Activated CD4-positive, alpha-beta T cell treated with anti-CD3 and anti-CD28 coated beads, Interleukin-2, amount 50 U/mL, for 4 hours (primary cell): ENCODE measurements around the gene COPG1.
"Not testable (repeated sequence)": the region's sequence is repeated elsewhere in the genome, so short reads cannot be mapped to it uniquely, and the experiment has no call there.

ENCODE experiments used
- DNase-seq, 2 experiments: peaks; one replicate each; pipeline ENCODE4 v3.0.0-alpha.2; 2020

COPG1 gene

DNA sequence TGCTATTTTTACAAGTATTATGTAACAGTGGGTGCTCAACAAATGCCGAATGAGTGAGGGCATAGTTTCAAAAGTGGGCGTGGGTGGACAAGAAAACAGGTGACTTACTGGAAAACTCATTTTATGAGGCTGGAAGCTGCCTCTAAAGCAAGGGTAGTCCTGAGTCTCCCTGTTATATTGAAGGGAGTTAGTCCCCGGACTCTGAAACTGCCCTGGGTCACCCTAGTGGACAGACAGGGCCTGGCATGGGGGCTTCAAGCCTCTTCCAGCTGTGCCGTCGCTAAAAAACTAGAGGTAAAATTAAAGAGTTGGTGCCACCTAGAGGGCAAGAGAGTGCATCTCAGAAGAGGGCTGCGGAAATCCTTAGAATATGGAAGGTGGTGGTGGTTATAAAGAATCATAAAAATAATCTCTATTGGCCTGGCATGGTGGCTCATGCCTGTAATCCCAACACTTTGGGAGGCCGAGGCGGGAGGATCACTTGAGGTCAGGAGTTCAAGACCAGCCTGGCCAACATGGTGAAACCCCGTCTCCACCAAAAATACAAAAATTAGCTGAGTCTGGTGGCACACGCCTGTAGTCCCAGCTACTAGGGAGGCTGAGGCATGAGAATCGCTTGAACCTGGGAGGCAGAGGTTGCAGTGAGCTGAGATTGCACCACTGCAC, 3.6 kb upstream of the COPG1 start:
- DNase-seq = peak; percentile 58

DNA sequence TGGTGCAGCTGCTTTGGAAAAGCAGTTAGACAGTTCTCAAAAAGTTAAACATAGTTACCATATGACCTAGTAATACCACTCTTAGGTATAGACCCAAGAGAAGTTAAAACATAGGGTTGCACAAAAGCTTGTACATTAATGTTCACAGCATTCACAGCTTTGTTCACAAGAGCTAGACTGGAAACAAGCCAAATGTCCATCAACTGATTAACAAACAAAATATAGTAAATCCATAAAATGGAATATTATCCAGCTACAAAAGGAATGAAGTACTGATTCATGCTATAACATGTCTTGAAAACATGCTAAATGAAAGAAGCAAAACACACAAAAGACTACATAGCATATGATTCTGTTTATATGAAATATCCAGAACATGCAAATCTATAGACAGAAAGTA, 2.8 kb upstream of the COPG1 start:
- DNase-seq = no peak

DNA sequence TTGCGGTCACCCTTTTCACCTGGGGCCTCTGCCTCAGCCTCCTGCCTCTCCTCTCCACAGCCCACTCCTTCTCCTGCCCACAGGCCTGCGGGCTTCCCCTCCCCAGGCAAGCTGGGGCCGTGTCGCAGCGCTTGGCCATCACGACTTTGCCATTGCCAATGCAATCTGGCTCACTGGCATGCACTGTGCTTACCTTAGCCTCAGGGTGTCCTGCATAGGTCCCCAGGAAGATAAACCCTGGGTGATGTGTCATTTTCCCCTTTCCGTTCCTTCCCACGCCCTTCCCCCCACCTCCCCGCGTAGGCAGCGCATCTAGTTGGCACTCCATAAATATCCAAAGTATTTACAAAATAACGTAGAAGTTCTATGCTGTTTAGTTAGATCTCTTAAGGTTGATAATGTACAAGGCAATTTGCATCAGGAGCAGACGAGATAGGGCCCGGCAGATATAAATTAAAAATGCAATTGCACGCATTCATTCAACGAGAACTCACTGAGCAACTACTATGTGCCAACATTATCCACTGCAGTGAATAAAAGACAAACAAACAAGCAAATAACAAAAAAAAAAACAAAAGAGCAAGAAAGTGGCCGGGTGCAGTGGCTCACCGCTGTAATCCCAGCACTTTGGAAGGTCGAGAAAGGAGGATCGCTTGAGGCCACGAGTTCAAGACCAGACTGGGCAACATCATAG, 973 bp upstream of the COPG1 start:
- no peak for DNase-seq

DNA sequence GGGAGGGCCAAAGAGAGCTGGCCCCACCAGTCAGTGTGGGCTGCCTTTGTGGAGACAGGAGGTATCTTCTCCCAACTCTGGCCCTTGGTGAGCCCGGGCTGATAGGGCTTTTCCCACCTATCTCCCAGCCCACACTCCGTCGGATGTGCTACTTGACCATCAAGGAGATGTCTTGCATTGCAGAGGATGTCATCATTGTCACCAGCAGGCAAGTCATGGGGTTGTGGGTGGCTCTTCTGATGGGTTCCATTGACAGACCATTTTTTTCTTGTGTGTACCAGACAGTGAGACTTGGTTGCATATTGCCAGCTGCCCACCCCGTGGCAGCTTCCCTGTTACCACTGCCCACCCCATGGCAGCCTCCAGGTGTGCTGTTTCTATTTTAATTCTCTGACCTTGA, 3.3 kb downstream of the COPG1 start:
- no peak for DNase-seq

DNA sequence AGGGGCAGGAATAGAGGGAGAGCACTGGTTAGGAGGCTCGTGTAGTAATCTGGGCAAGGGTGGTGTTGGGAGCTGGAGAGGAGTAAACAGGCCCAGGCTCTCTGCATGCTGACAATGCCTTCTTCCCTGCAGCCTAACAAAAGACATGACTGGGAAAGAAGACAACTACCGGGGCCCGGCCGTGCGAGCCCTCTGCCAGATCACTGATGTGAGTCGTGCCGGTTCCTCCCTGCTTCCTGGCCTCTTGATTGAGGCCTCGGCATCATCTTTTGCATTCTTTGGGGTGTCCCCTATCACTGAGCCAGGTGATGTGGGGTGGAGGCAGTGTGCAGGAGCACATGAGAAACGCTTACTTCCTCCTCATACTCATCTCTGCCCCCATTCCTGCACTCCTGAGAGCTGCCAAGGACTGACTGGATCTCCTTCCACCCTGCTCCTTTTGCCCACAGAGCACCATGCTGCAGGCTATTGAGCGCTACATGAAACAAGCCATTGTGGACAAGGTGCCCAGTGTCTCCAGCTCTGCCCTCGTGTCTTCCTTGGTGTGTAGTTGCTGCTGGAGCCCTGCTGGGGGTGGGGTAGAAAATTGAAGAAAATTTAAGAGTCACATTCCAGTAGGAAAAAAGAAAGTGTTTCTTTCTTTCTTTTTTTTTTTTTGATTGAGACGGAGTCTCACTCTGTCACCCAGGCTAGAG, 5.3 kb downstream of the COPG1 start:
- DNase-seq = no peak

DNA sequence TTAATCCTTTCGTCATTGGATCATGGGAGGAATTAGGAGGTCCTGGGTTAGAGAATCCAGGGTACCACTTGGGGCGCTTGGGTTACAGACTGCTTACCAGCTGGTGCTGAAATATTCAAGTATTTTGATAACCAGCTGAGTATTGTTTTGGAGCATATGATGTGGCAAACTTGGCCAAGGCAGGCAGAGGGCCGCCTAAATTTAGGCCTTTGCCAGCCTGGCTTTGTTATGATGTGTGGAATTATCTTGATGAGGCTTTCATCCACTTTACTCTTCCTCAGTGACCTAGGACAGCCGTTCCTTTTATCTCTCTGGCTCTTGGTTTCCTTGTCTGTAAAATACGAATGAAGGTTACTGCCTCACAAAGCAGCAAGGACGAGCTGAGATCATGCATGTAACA, 6.9 kb downstream of the COPG1 start:
- DNase-seq = no peak

DNA sequence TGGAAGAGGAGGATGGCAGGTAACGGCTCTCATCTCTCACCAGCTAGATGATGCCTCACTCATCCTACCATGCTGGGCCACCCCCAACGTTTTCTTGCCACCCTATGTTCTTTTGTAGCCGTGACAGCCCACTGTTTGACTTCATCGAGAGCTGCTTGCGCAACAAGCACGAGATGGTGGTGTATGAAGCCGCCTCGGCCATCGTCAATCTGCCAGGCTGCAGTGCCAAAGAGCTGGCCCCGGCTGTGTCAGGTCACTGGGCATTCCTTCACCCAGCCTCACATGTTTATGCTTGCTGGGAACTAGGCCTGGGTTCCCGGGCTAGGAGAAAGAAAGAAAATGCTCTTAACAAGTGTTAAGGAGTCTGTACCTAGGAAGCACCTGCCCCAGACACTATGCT, 8.2 kb downstream of the COPG1 start:
- no peak for DNase-seq

DNA sequence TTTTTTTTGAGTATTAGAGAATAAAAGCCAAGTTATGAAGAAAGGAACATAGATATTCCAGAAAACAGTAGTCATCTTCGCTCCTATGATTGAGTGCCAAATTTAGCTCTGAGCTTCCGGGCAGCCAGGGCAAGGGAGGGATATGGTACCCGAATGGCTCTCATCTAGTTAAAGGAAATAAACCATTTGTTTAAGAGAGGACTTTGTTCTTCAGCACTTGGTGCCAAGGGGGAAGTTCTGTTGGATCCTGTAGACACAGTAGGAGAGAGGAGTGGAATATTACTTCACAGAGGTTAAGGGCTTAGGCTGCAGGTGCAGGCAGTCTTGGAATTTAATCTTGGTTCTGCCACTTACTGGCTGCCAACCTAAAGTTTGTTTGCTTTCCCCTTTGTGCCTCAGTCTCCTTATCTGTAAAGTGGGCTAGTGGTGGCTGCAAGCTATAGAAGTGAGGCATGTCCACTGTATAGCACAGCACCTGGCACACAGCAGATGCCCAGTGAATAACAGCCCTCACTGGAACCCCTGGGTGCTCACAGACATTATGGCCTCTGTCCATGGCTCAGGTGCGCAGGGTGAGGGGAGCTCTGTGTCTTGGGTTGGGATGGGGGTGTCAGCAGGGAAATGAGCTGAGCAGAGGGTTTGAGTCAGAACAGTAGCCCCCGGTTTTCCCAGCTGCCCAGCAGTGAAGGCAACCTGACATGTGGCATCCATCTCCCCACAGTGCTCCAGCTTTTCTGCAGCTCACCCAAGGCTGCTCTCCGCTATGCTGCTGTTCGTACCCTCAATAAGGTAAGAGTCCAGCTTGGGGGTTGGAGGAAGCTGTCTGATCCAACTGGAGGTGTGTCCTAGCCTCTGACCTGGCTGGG, 10.4 kb downstream of the COPG1 start:
- DNase-seq = no peak

DNA sequence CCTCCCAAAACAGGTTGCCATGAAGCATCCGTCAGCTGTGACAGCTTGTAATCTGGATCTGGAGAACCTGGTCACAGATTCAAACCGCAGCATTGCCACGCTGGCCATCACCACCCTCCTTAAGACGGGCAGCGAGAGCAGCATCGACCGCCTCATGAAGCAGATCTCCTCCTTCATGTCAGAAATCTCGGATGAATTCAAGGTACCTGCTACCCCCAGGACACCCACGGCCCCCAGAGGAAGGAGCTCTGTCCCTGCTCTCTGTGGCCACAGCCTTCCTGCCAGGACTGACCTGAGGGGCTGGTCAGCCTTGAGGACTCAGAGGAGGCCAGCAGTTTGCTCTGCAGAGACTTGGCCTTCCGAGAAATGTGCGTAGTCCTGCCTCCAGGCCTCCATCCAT, 11.2 kb downstream of the COPG1 start:
- no peak for DNase-seq

DNA sequence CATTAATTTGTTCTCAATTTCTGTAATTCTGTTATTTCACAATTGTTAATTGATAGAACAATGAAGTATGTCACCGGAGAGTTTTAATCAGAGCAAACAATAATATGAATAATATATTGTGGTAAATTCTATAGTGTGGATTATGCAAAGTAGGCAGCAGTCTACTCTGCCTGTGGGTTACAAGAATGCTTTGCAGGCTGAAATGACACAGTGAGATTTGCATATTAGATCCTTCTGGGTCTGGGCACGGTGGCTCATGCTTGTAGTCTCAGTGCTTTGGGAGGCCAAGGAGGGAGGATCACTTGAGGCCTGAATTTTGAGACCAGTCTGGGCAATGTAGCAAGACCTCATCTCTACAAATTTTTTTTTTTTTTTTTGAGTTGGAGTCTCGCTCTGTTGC, 12.5 kb downstream of the COPG1 start:
- DNase-seq = no peak

DNA sequence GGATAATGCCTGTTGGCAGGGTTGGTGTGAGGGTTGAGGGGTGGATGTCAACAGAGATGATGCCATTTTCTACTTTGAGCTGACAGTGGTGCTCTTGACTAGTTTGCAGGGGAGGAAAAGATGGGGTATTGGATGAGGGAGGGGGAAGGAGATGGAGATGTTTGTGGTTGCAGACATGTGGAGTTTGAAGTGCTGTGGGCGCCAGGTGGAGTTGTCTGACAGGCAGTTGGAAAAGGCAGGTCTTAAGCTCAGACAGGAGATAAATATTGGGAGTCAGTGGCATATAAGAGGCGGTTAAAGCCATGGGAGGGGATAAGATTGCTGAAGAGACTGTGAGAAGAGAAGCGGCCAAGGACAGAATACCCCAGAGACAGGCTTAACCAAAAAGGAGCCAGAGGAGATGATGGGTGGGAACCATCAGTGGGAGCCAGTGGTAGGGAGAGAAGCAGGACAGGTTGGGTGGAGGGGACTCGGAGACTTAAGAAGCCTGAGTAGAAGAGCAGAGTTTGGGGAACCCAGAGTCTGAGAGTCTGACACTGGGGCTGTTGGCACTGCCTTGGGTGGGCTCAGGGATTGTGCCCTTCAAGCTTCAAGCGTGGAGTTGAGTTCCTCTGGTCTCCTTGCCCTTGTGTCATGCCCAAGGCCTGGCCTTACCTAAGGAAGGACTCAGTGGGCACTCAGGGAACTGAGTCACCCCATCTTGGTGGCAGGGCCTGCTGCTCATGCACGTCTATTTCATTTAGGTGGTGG, 13.9 kb downstream of the COPG1 start:
- no peak for DNase-seq

DNA sequence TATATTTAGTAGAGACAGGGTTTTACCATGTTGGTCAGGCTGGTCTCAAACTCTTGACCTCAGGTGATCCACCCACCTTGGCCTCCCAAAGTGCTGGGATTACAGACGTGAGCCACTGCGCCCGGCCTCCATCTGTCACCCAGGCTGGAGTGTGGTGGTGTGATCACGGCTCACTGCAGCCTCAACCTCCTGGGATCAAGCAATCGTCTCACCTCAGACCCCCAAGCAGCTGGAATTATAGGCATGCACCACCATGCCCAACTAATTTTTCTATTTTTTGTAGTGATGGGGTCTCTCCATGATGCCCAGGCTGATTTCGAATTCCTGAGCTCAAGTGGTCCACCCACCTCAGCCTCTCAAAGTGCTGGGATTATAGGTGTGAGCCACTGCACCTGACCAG, 15.6 kb downstream of the COPG1 start:
- not testable (repeated sequence) for DNase-seq

DNA sequence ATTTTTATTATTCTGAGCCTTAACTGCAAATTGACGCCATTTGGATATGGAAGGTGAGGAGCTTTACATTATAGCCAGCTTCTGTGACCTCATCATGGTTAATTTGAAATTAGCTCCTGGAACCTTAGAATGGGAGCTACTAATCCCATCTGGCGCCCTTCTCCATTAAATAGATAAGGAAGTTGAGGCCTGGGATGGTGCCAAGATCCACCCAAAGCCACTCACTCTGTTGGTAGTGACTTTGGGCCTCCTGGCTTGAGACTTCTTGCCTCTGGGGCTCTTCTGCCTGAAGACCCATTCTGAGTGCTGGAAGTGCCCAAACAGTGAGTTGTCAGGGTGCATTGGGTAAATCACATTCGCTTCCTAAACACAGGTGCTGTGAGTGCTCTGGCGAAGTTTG, 17.2 kb downstream of the COPG1 start:
- DNase-seq = no peak

DNA sequence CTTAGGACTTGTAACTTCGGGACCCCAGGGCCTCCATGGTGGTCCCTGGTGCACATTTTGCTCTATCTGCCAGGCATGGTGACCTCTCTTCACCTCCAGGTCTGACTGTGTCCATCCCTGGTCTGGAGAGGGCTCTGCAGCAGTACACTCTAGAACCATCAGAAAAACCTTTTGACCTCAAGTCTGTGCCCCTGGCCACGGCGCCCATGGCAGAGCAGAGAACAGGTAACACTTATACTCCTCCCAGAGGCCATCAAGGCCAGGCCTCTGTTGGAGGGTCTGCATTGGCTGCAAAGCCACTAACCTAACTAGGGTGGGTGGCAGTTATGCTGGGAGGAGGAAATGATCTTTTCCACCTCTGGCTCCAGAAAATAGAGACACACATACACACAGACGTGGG, 19.0 kb downstream of the COPG1 start:
- DNase-seq = no peak

DNA sequence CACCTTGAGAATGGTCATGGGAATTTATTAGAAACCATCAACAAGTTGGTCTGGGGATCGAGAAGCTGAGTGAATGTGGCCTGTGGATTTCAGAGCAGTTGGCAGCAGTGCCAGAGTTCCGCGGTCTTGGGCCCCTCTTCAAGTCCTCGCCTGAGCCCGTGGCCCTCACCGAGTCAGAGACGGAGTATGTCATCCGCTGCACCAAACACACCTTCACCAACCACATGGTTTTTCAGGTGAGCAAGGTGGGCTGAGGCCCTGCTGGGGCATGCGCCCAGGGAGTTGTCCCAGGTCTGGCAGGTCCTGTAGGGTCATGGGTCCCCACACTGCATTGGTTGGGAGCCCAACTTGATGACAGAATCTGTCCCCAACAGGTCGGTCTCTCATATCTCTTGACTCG, 22.3 kb downstream of the COPG1 start:
- no peak for DNase-seq

DNA sequence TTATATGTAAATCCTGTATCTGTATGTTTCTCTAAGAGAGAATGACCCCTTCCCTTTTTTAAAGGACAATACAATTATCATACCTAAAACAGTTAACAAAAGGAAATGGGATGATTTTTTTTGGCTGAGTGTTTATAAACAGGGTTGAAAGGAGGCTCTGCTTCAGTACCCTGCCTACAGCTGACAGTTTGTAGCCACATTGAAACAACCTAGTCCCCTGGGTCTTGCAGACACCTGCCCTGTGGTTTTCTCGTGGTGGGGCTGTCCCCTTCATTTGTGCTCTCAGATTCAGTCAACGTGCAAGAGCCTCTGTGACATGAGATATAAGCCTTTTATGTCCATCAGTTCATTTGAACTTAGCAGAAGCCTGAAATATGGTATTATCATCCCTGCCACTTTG, 27.0 kb downstream of the COPG1 start:
- no peak for DNase-seq

DNA sequence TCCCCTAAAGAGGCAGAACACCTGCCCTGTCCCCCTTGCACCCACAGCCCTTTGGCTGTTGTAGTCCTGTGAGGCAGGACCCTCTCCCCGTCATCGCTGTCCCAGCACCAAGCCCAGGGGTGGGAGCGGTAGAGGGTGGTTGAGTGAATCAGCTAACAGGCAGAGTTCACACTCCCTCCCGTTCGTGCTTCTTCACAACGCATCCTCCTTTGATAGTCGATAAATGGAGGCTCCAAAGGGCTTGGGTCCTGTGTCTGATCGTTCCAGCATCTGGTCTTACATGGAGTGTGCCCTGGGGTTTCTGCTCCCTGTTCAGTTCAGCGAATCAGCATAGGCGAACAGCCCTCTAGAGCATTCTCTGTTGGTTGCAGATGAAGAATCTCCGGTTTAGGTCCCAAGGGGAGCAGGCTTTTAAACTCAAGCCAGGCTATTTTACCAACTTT, 28.4 kb downstream of the COPG1 start:
- no peak for DNase-seq

DNA sequence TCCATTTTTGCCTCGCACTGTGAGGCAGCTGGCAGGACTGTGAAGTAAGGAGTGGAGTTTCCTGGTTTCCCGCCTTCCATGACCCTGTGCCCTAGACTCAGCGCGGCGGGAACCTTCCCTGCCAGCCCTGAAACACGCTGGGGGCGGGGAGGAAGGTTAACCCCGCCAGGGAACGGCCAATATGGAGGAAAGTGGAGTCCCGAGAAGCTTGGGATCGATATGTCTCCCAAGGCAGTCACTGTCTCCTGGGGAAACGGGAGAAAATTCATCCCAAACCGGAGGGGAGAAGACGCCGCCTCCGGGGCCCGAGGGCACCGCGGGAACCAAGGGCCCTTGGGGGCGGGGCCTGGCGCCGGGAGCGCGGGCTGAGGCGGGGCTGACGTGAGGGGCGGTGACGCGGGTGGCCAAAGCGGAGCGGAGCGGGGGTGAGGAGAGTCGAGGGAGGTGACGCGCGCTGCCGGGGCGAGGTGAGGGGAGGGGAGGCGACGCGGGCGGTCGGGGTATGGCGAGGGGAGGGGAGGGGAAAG, 29.1 kb downstream of the COPG1 start, which contains the start of gene HMCES:
HMCES (plus strand) TSS at position 432 of the 527 bp plus-strand sequence. CDS start 863 bp downstream, outside the sequence.
- peak; percentile 93 to 94 for DNase-seq

DNA sequence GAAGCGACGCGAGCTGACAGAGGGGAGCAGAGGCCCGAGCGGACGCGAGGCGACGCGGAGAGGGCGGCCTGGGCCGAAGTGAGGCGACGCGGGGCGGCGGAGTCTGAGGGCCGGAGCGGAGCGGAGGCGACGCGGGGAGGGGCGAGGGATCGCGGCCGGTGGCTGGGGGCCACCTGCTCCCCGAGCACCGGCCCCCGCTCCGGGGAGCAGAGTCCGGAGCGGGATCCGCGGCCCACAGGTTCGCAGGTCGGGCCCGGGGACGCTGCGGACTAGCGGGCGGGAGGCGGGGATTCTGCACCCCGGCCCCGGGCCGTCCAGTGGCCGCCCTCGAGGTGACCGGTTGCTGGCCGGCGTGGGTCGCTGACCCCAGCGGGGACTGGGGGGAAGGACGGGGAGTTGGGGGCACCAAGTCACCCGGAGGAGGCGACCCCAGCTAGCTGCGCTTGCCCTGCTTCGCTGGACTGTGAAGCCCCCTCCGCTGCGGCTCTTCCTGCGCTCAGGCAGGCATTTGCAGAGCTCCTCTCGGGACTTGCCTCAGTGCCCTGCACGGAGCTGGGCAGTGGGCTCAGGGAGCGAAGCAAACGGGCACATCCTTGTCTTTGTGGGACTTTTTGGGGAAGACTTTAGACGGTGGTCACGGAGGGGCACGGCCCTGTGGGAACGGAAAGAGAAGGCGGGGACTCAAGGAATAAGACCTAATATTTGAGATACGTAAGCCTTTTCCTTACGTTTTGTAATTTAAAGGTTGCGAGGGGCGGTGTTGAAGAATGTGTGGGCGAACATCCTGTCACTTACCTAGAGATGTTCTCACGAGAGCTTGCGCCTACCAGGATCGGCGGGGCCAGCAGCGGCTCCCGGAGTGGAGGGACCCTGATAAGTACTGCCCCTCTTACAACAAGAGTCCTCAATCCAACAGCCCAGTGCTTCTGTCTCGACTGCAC, 29.8 kb downstream of the COPG1 start:
- peak; percentile 38 to 49 for DNase-seq

DNA sequence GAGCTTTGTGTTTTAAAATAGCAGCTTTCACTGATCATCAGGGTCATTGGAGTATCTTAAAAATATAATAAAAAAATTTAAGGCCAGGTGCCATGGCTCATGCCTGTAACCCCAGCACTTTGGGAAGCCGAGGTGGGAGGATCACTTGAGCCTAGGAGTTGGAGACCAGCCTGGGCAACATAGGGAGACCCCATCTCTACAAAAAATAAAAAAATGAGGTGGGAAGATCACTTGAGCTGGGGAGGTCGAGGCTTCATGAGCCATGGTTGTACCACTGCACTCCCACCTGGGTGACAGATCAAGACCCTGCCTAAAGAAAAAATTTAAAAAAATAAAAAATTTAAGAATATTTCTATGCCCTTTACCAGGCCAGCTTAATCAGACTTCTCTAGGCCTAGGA, 30.8 kb downstream of the COPG1 start:
- DNase-seq = no peak

DNA sequence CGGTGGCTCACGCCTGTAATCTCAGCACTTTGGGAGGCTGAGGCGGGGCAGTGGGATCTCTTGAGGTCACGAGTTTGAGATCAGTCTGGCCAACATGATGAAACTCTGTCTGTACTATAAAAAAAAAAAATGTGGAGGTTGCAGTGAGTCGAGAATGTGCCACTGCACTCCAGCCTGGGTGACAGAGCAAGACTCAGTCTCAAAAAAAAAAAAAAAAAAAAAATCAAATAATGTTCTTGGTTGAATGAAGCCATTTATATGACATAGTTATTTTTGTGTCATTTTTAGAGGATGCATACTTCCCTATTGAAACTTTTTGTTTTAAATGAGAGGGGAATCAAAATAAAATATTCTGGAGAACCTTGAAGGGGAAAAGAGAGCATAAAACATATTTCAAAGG, 32.3 kb downstream of the COPG1 start:
- DNase-seq = no peak
